GM10847 (cell line): ENCODE measurements around the gene CXCL8.

Source experiments
- POLR2A ChIP-seq: IDR thresholded peaks from 2 replicates; pipeline ENCODE4 v1.6.1; 2011; ENCODE audit not compliant: insufficient read length; ENCODE audit errors: extremely low read depth

Gene CXCL8

DNA sequence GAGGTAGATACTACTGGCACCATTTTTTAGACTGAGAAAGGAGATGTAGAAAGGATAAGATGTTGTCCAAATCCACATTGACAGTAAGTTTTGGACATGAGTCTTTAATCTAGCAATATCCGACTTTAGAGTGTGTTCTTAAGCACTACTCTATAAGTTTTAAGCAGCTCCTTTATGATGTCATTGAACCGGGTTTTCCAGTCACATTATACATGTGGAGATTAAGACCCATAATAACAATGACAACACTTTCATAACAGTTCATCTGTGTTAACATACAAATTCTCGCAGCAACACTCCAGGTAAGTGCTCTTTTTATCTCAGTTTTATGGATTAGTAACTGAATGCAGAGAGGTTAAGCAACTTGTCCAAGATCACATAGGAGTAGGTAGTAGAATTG lies 30.3 kb upstream of the CXCL8 start:
- no peak for TF ChIP-seq POLR2A

DNA sequence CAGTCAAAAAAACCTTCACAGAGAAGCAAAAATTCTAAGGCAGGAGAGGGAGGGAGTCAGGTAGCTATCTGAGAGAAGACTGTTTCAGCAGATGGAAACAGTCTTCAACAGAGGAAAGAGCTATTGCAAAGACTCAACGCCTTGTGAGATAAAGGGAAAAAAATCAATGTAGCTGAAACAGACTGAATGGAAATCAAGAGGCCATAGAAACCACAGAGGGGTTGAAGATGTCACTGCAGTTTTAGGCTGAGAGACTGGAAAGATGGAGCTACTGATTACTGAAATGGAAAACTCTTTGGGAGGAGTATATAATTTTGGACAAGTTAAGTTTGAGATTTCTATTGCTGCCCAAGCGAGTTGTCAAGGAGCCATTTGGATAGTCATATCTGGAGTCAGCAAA lies 28.4 kb upstream of the CXCL8 start:
- TF ChIP-seq POLR2A, result no peak

DNA sequence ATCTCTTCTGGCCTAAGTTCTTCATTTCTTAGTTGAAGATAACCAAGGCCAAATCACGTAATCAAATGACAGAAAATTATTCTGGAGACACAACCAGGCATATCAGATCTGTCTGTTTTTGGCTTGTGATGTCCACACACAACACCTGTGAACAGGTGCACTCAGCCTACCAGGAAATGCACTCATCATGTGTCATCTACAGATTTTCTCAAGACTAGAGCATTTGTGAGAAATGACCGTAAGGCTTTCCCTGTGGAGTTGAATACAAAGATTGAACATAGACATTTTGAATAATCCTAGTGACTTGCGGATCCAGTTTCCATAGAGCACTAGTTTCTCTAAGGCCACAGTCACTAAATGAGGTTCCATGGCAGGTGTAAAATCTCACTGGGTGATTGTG lies 26.7 kb upstream of the CXCL8 start:
- no peak for TF ChIP-seq POLR2A

DNA sequence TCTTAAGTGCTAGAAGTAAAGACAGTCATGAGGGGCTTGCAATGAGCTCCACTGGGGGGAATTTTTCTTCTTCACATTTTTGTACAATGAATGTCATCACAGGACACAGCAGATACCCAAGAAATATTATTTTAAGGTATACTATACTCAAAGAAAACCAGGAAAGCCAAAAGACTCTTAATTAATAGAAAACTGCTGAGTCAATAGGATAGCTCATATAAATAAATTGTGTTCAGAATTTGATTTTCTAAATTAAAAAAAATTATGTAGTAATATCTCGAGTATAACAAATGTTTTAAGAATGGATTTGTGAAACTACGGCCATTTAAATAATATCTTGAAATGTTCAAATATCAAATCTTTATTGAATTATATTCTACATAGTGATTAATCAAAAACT lies 25.7 kb upstream of the CXCL8 start:
- TF ChIP-seq POLR2A, result no peak

DNA sequence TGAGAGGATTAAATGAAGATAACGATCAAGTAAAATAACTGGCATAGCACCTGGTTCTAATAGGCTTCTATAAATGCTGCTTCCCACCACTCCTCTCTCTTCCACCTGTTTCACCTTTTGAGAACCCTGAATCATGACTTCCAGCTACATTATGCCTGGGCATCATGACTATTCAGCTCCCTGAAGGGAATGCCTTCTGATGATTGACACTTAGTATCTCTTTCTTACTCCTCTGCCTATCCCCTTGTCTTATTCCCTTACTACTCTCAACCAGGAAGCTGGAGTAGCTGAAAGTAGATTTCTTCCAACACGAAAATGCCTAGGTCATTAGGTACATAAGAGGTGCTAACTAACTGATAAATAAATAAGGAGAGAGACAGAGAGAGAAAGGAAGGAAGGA lies 24.7 kb upstream of the CXCL8 start:
- TF ChIP-seq POLR2A, result no peak

DNA sequence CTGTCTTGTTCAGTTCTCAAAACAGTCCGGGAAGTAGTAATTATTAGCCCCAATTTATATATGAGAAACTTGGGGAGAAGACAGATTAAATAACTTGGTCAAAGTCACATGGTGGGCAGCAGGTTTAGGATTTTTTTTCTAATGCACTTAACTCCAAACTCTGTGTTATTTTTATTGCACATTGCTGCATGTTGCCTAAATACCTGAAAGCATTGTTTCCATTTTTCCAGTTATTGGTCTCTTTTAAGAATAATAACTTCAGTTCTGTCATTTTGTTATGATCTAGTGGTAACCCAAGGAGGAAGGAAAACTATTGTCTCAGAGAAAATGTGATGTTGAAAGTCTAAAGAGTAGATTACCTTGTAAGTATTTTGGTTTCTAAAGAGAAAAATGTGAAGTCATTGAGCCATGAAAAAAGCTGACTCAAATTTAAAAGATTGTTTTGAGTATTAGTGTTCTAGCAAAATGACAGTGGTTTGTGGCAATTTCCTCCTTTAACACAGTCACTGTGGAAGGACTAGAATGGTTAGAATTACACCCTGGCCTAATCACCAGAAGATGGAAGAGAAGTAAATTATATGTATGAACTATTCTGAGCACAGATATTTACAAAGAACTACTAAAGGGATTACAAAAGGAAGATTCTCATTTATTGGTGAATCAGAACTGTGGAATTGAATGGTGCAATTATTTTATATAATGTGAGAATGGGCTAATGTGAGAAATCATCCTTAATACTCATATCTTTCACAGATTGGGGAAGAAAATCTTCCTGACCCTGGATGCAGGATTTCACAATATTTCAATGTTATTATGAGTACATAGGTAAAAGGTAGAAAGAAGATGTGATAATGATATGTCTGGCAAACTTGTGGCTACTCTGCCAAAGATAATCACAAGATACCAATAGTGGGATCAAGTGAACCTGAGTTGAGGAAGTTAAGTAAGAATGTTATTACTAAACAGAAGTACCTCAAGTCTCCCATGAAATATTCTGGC lies 21.7 kb upstream of the CXCL8 start:
- TF ChIP-seq POLR2A, result no peak

DNA sequence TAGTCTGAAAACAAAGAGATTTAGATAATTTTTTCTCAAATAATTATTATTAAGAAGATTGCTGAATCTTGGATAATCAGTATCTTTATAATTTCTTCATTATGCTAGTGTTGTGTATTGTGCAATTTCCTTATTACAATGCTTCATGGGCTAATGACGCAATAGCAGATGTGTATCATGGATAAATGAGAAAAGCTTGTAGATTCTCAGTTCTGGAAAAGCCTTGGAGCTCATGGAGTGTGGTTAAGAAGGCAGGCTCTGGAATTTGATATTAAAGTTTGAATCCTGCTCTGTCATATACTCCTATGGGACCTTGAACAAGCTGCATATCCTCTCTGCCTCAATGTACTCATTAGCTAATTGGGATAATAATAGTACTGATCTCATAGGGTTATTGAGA lies 18.9 kb upstream of the CXCL8 start:
- no peak for TF ChIP-seq POLR2A

DNA sequence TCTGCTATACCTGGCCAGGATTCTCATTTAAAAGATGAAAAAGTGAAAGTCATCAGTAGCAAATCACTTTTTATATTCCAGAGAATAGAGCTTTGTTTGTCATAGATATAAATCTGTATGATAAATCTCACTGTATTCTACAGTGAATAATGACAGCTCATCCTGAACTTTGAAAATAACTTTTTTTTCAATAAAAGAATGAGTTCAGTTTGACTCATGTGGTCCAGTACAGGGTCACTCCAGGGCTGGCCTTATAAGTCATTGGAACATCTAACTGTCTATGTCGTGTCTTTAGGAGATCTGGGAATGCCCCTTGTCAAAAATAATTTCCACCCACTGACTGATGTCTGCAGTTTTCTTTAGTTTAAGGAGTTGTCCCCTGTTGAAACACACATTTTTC lies 18.5 kb upstream of the CXCL8 start:
- TF ChIP-seq POLR2A, result no peak

DNA sequence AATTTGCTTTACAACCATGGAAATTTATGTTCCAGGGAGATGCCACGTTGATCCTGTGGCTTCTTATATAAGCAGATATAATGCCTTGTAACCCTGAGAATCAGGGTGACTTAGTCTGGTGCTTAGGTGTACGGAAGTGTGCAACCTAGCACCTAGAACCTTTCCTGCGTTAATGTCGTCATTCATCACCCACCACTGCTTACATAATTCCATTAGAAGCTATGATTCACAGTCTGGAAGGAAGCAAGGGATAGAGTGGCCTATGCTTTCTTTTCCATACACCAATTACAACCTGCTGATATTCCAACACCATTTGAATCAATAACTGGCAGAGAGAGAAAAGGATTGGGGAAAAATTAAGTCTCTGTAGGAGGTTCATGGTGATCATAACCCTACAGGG lies 17.3 kb upstream of the CXCL8 start:
- TF ChIP-seq POLR2A, result no peak

DNA sequence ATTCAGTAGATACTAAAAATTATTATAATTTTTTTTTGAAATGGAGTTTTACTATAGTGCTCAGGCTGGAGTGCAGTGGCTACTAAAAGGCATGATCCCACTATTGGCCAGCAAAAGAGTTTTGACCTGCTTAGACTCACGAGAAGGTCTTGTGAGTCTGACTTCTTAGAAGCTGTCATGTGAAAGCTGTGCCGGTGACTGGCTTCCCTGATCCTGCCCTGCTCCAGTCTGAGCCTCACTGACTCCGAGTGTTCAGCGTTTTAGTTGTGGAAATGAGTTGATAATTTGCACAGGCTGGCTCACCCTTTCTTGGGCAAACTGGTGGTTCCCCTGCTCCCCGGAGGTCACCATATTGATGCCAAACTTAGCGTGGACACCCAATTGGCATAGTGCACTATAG lies 16.4 kb upstream of the CXCL8 start:
- no peak for TF ChIP-seq POLR2A

DNA sequence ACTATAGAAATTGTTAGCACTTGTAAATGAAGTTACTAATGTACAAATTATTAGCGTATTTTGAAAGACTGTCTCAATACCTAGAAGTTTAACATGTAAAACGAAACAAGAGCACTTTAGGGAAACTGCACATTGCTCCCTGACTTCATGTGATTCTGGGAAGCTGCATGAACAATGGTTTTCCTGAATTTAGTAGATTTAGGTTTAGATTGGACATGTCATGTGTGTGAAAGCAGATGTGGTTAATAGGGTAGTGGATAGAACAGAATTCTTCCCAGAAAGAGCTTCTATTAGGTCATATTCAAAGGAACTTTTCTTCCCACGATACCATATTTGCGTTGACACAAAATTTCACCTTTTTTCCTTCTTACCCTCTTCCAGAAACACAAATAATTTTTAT lies 14.9 kb upstream of the CXCL8 start:
- no peak for TF ChIP-seq POLR2A

DNA sequence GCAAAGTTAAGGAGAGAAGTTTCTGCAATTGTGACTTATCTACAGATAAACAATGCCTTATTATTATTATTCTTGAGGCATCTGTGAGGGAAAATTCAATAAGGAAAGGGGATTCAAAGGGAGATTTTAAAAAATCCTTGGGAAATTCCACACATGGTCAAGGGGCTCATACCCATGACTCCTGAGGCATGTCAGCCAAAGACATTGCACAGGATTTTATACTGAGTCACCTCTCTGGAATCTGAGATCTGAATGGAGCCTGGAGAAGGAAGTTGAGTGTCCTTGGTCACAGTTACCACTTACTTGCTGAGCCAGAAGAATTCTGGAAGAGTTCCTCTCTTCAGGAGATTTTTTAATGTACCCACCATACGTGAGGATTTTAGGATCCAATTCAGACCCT lies 14.4 kb upstream of the CXCL8 start:
- TF ChIP-seq POLR2A, result no peak

DNA sequence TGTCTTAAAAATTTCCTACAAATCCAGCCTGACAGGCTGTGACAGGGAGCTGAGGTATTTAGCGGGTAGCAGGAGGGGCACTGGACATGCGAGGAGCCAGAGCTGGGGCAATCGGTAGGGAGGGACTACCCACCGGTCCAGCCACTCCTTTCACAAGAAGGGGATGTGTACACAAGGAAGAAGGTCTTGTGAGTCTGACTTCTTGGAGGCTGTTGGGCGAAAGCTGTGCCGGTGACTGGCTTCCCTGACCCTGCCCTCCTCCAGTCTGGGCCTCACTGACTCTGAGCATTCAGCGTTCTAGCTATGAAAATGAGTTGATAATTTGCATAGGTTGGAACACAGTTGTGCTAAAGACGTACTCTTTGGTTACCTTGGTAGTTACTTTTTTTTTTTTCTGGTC lies 12.7 kb upstream of the CXCL8 start:
- no peak for TF ChIP-seq POLR2A

DNA sequence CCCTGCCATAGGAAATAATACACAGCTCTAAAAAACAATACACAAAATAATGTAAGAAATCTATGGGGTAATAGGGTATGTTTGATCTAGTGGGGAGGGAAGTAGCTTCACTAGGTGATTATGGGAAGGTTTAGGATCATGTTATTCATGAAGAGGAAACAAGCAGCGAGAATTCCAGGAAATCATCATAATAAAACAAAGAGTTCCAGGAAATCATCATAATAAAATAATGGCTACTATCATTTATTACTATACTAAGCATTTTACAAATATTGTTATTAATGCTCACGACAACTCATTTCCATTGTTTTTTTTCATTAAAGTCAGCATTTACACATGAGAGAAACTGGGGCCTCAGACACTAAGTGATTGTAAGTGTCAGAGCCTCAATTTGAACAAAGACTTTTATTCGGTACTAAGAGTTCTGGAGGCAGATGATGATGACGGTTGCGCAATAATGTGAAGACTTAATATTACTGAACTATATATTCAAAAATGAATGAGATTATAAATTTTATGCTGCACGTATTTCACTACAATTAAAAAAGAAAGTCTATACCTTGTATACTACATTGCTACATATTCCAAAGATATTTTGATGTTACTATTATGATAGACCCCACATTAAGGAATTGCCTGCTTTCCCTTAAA lies 12.2 kb upstream of the CXCL8 start:
- TF ChIP-seq POLR2A, result no peak

DNA sequence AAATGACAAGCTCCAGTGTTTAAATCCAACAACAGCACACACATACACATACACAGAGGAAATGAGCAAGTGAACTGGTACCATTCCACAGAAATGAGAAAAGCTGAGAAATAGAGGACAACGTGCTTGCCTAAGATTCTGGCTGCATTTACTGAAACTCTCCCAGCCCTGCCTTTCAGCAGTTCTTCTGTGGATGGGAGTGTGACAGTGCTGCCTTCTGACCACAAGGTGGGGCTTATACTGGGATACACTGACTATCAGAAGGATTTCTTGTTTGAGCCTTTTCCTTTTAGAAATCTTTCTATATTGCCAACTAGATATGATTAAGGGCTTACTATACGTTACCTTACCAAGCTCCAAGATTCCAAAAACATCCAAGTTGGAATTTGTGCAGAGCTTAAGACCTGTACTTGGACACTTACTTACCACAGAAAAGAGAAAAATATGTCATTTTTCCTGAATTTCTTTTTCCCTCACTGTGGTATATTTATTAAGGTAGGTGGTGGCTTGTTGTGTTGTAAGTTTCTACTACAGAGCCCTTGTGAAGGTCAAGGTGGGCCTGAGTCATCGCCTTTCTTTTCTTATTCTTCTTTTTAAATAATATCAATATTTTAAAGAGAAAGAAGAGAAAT lies 10.7 kb upstream of the CXCL8 start:
- TF ChIP-seq POLR2A, result no peak

DNA sequence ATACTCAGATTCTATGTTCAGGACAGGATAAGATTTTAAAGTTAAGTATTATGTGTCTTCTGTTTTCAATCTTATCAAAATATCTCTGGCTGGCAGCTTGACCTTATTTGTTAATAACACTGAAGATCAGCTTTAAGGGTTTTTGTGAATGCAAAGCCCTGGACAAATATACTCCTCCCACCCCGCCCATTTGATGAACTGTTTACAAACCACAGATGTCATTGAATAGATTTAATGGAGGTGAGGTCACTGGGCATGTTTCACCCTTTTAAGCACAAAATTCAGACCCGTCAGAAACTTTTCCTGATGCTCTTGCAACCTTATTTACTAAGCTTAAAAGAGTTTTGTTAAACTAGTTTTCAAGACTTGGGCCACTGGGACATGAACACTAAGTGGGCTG lies 10.1 kb upstream of the CXCL8 start:
- TF ChIP-seq POLR2A, result no peak
